SKM-1 treated with dmso at 0.1 percent for 144 hours (cell line): Measurements from ENCODE around the gene RETREG1.
"Not testable (repeated sequence)": the region's sequence is repeated elsewhere in the genome, so short reads cannot be mapped to it uniquely, and the experiment has no call there.

Experiments used
- DNase-seq: peaks from one replicate; lab custom pipeline; 2025; ENCODE audit not compliant: unreplicated experiment; lab: John Stamatoyannopoulos, UW

RETREG1 gene

DNA sequence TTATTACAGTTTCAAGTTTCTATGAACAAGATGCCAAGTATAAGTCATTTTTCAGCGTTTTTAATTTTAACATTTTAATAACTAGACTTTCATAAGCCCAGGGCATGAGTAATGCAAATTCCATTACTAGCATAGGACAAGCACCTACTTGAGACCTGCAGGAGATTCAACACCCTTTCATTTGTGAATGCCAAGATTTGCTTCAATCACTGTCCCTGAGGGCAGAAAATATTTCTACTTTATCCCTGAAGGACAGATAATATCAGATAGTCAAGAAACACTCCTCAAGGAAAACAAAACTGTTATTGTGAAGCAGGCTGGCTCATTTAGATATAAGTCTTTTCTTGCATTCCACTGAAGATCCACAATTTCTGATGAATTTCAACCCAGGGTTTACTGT is 123.5 kb downstream of the RETREG1 start:
- no peak for DNase-seq

- DNase-seq: no peak
Observed at GRCh38 chr5:16492398-16493140, 124.2 kb downstream of the RETREG1 start.

DNA sequence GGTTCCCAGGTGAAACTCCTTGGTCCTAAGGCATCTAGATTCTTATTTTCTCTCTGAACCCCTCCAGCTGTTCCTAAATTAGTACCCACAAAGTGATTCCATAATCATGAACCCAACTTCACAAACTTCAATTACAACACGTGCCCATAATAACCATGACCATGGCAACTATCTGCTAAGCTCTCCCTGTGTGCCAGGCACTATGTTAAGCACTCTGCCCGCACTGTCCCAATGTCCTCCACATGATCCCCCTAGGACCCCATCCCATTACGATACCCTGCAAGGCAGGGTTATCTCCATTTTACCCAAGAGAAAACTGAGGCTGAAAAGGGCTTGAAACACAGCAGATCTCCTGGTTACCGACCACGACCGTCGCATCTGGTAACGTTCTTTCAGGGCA is 125.9 kb downstream of the RETREG1 start:
- DNase-seq: no peak

GRCh38 chr5:16489322-16489791 is 127.4 kb downstream of the RETREG1 start:
- DNase-seq: peak; percentile 39

- DNase-seq: no peak
Observed at GRCh38 chr5:16487456-16487855, 129.3 kb downstream of the RETREG1 start.

GRCh38 chr5:16486711-16487111 is 130.1 kb downstream of the RETREG1 start:
- no peak for DNase-seq

- DNase-seq: no peak
Observed at GRCh38 chr5:16485656-16486055, 131.1 kb downstream of the RETREG1 start.

DNA sequence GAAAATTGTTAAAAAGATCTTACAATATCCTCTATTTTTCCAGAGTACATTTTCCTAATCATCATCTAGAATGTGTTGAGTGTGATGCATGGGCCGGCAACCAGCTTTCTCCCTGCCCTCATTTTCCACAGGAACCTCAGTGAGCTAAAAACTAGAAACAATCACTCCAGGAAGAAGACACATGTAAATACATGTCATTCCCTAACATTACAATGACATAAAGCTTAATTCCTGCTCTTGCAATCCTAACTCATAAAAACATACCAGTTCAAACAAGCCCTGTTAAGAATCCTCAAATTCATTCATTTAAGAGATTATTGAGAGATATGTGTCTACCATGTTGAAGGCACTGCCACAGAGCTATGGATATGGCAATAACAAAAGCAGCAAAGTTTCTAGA is 132.7 kb downstream of the RETREG1 start:
- no peak for DNase-seq

- DNase-seq: no peak
Observed at GRCh38 chr5:16483361-16483760, 133.4 kb downstream of the RETREG1 start.

DNA sequence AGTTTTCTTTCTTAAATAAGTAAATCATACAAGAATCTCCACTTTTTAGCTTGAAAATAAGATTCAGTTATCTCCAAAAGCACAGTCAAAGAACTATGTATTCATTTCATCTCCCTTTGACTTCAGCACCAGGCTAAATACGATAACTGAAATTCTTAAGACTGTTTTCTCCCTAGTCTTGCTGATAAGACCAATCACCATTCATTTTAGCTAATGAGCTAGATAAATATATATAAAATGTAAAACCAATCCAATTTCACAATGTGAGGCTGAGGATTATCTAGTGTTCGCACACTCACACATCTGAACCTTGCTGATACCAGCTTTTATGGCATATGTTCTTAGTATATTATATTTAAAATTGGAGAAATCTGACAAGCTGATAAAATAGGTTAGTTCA is 133.9 kb downstream of the RETREG1 start:
- no peak for DNase-seq

- no peak for DNase-seq
Observed at GRCh38 chr5:16480821-16481538, 135.8 kb downstream of the RETREG1 start.

- DNase-seq: no peak
Observed at GRCh38 chr5:16480144-16480543, 136.7 kb downstream of the RETREG1 start.

- no peak for DNase-seq
Observed at GRCh38 chr5:16477541-16477940, 139.3 kb downstream of the RETREG1 start.

- not testable (repeated sequence) for DNase-seq
Observed at GRCh38 chr5:16476417-16476816, 140.4 kb downstream of the RETREG1 start.

DNA sequence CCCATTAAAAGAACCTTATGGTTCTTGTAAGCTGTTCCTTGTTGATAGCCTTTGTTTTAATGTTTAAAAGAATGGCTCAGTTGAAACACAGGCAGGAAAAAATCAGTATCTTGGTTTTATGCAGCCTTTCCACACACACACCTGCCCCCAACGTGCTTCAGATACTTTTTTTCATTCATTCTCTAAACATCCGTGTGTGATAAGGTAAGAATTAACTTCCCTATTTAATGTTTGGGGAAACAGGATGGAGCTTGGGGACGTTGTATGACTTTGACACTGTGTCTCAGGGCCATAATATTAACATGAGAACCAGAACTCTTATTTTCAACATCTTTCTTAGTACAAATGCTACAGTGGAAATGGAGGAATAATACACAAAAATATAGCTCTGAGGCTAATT is 145.4 kb downstream of the RETREG1 start:
- DNase-seq: no peak

DNA sequence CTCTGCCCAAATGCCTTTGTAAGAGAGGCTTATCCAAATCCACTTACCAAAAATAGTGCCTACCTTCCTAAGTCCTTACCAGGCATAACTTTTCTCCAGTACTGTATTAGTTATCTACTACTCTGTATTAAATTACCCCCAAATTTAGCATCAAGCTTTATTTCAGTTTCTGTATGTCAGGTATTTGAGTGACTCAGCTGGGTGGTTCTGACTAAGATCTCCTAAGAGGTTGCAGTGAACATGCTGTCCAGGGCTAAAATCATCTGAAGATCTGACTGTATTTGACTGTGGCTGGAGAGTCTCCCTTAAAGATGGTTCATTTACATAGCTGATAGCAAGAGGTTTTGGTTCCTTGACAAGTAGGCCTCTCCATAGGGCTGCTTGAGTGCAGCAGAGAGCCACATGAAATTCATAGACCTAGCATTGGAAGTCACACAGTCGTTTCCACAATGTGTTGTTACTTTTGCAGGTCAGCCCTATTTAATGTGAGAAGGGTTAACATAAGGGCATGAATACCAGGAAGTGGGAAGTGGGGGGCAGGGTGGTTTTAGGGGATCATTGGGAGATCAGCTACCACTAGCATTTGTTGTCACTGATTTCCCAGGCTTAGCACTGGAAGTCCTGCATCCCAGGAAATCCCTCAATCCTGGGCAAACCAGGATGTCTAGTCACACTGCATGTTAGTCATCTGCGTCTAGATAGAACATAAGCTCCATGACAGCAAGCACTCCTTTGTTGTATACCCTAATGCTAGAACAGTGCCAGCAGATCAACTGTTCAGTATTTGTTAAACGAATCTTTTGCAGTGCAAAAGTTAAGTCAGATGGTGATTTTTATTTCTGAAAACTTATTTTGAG is 149.2 kb downstream of the RETREG1 start:
- no peak for DNase-seq

DNA sequence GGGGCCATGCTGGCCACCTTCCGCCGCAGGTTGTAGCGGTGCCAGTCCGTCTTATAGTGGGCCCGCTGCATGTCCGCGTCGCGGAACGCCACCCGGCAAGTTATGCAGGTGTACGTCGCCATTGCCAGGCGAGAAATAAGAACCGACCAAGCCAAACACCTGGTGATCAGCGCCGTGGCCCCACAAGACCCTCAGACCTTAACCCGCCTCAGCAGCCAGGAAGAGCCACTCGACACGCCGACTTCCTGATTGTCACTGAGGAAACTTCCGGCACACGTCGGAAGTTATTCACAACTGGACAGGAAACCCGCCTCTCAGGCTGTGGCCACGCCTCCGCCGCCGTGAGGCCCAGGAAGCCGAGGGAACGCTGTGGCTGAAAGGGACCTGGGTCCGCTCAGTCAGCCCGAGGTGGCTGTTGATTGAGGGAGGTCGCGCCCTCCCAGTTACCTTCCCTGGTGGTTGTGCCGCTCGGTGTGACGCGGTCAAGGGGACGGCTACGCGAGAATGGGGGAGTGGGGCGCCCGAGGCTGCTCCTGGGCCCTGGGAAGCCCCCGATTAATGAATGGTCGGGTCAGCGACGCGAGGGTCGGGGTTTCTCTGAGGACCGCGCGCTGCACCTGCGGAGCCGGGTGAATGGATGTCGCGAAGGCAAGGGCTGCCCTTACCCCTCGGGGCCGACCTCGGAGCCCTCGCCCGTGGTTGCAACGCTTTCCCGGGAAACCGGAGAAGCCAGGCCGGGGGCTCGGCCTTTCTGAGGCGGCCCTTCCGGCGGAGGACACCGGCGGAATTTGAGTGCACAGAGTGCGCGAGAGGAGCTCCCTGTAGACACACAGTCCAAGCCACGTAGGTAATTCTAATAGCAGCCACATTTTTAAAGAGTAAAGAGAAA is 151.0 kb downstream of the RETREG1 start, which contains the start of gene ZNF622:
TSS of gene ZNF622 (minus strand) at position 257 of the 889 bp plus-strand sequence. CDS start at position 122, 135 bp downstream.
- DNase-seq: peak; percentile 88

DNA sequence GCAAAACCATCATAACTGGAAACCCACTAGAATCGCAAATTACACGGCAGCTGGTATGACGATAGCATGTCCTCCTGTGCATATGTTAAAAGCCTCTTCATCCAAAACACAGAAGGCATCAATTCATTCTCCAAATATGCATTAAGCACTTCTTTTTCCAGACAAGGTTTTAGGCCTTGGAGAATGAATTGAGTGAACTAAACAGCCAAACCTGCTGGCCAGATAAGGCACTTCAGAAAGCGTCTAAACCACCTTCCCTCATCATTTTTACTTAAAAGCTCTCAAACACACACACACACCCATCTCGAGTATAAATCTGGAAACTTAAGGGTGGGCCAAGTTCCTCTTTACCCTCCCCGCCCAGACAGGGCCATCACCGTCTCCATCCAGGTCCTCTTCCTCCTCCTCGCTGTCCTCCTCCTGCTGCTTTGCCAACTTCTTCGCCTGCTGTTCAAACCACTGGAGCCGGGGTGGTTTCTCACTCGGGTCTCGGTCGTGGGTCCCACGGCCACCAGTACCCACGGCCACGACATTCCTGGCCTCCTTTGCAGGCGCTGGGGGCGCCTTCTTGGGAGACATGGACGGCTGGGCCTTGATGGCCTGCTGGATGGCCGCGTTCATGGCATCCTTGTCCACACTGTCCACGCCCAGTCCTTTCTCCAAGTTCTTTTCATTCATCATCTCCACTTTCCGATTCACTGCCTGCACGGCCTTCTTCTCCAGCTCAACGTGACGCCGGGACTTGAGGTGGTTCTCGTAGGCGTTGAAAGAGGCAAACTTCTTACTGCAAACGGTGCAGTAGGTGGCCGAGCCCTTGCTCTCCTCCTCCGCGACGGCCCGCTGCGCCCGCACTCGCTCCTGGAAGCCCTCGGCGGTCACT is 151.9 kb downstream of the RETREG1 start:
- DNase-seq: no peak

DNA sequence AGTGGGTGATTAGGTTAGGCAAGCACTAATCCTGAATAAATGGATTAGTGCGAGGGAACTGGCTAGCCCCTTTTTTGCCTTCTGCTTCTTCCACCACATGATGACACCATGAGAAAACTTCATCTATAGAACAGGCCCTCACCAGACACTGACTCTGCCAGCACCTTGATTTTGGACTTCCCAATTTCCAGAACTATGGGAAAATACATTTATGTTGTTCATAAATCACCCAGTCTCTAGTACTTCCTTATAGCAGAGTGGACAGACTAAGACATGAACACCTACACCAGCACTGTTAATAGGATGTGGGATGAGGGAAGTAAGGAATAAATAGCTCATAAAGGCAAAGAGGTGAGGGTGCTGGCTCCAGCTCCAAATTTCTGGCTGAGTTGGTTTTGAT is 152.6 kb downstream of the RETREG1 start:
- no peak for DNase-seq
